Ishikawa (cell line): ENCODE data around the gene KRT13.

Source experiments
- CEBPB ChIP-seq: IDR thresholded peaks from 2 replicates; pipeline ENCODE4 v1.6.1; 2012
- CREB1 ChIP-seq: IDR thresholded peaks from 2 replicates; pipeline ENCODE4 v1.6.1; 2012; ENCODE audit warnings: low read depth
- EGR1 ChIP-seq: IDR thresholded peaks from 2 replicates; pipeline ENCODE4 v1.6.1; 2012
- EP300 ChIP-seq: IDR thresholded peaks from 2 replicates; pipeline ENCODE4 v1.6.1; 2012; ENCODE audit warnings: borderline replicate concordance
- FOXM1 ChIP-seq: IDR thresholded peaks from 2 replicates; pipeline ENCODE4 v1.6.1; 2012; ENCODE audit warnings: low read depth, borderline replicate concordance
- MAX ChIP-seq: IDR thresholded peaks from 2 replicates; pipeline ENCODE4 v1.6.1; 2012
- NFIC ChIP-seq: IDR thresholded peaks from 2 replicates; pipeline ENCODE4 v1.6.1; 2012
- RAD21 ChIP-seq: IDR thresholded peaks from 2 replicates; pipeline ENCODE4 v1.6.1; 2012; ENCODE audit warnings: low read depth
- REST ChIP-seq: IDR thresholded peaks from 2 replicates; pipeline ENCODE4 v1.6.1; 2012; ENCODE audit warnings: low read depth, mild to moderate bottlenecking
- TAF1 ChIP-seq: IDR thresholded peaks from 2 replicates; pipeline ENCODE4 v1.6.1; 2012; ENCODE audit warnings: low read depth, mild to moderate bottlenecking
- TCF12 ChIP-seq: IDR thresholded peaks from 2 replicates; pipeline ENCODE4 v1.6.1; 2012; ENCODE audit warnings: low read depth
- TEAD4 ChIP-seq: IDR thresholded peaks from 2 replicates; pipeline ENCODE4 v1.6.1; 2012
- USF1 ChIP-seq: IDR thresholded peaks from 2 replicates; pipeline ENCODE4 v1.6.1; 2012
- YY1 ChIP-seq: IDR thresholded peaks from 2 replicates; pipeline ENCODE4 v1.6.1; 2012; ENCODE audit warnings: low read depth
- ZBTB7A ChIP-seq: IDR thresholded peaks from 2 replicates; pipeline ENCODE4 v1.6.1; 2012; ENCODE audit warnings: low read depth

KRT13 gene

GRCh38 chr17:41505809-41506767 lies 676 bp upstream of the KRT13 start:
- TF ChIP-seq USF1 (peak; percentile 93), FOXM1 (0 out of 2 replicates have a peak, but pooled peaks have one; percentile 28), MAX (peak; percentile 51; the same call in 1 of the 2 replicates), NFIC (peak; percentile 7; the same call in 1 of the 2 replicates), REST (no peak), TEAD4 (peak; percentile 94), EP300 (peak; percentile 73; the same call in 1 of the 2 replicates), TCF12 (peak; percentile 15; the same call in 1 of the 2 replicates), ZBTB7A (no peak)

- TF ChIP-seq REST (no peak), RAD21 (no peak), EGR1 (no peak), EP300 (no peak), YY1 (no peak), MAX (no peak), TEAD4 (no peak), TCF12 (no peak), CREB1 (no peak), NFIC (no peak), ZBTB7A (no peak), FOXM1 (no peak), CEBPB (no peak), USF1 (no peak), TAF1 (no peak)
Measured at GRCh38 chr17:41504246-41504977, 1.0 kb downstream of the KRT13 start.

- no peak for TF ChIP-seq USF1
- no peak for TF ChIP-seq FOXM1
- TF ChIP-seq MAX = no peak
- TF ChIP-seq EGR1 = no peak
- no peak for TF ChIP-seq TAF1
- no peak for TF ChIP-seq CEBPB
- TF ChIP-seq YY1 = no peak
- no peak for TF ChIP-seq ZBTB7A
- TF ChIP-seq NFIC = no peak
- no peak for TF ChIP-seq RAD21
- no peak for TF ChIP-seq CREB1
- TF ChIP-seq REST = no peak
- no peak for TF ChIP-seq TEAD4
- no peak for TF ChIP-seq EP300
- no peak for TF ChIP-seq TCF12
Measured at GRCh38 chr17:41503202-41503601, 2.2 kb downstream of the KRT13 start.
